ENCODE results near the gene FAM180B.

FAM180B gene

DNA sequence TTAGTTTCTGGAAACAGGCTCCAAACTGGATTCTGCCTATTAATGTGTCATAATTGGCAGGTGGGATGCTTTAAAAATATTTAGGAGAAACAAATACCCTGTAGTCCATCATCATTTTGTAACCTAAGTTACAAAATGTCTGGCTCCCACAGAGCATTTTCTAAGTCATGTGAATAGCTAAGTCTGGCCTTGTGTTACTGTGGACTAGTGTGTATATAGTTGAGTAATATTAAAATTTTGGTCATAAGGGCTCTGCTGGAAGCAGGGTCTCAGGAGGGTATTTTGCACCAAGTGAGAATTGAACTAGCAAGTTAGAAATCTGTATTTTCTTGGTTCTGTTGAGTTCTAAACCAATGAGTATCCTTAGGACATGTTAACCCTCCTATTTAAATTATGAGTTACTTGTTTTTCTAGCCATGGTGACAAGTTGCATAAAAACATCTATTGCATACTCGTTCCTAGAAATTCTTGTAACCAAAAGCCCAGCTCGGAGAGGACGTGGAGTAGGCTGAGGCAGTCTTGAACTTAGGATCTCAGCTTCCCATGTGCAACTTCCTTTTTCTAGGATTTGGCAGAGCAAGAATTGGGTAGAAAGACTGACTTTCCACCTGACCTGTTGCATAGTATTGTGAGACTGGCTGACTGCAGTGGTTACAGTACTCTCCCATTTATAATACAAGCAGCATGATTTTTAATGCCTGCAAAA, 15.7 kb upstream of the FAM180B start:
- DNase-seq (ENCODE audit: low spot score): no peak
- in situ Hi-C loops (cut with MboI; ENCODE audit: low pct_unique_long_range_greater_than_20kb, low sequenced_read_pairs, unreplicated experiment): no loop called here
- TF ChIP-seq, protein P1, sequence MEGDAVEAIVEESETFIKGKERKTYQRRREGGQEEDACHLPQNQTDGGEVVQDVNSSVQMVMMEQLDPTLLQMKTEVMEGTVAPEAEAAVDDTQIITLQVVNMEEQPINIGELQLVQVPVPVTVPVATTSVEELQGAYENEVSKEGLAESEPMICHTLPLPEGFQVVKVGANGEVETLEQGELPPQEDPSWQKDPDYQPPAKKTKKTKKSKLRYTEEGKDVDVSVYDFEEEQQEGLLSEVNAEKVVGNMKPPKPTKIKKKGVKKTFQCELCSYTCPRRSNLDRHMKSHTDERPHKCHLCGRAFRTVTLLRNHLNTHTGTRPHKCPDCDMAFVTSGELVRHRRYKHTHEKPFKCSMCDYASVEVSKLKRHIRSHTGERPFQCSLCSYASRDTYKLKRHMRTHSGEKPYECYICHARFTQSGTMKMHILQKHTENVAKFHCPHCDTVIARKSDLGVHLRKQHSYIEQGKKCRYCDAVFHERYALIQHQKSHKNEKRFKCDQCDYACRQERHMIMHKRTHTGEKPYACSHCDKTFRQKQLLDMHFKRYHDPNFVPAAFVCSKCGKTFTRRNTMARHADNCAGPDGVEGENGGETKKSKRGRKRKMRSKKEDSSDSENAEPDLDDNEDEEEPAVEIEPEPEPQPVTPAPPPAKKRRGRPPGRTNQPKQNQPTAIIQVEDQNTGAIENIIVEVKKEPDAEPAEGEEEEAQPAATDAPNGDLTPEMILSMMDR (IDR thresholded peaks at IDR 0.05; ENCODE audit: extremely low read depth, insufficient read depth, missing control alignments): no peak

- TF ChIP-seq, protein P1 (IDR thresholded peaks at IDR 0.05; ENCODE audit: extremely low read depth, insufficient read depth, missing control alignments): no peak
- in situ Hi-C loops (cut with MboI; ENCODE audit: low pct_unique_long_range_greater_than_20kb, low sequenced_read_pairs, unreplicated experiment): no loop called here
- DNase-seq (ENCODE audit: low spot score): no peak
Measured at GRCh38 chr11:47571357-47571729, 15.1 kb upstream of the FAM180B start.

DNA sequence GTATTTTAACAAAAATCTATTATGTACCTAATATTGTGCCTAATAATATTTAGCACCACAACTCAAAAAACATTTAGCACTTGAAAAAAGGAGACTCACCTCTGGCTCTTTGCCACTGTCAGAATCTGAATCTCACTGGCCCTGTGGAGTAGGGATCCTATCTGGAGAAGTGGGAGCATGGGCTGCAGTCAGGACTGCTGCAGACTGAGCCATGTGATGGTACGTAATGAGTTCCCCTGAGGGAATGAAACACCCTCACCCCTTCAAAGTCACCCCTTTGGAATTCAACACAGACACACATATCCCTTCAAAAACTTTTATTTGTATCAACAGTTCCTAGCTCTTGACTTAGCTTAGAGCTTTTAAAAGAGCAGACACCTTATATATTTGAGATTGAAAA, 14.6 kb upstream of the FAM180B start:
- DNase-seq (ENCODE audit: low spot score): no peak
- TF ChIP-seq, protein P1 (IDR thresholded peaks at IDR 0.05; ENCODE audit: extremely low read depth, insufficient read depth, missing control alignments): no peak
- in situ Hi-C loops (cut with MboI; ENCODE audit: low pct_unique_long_range_greater_than_20kb, low sequenced_read_pairs, unreplicated experiment): no loop called here

DNA sequence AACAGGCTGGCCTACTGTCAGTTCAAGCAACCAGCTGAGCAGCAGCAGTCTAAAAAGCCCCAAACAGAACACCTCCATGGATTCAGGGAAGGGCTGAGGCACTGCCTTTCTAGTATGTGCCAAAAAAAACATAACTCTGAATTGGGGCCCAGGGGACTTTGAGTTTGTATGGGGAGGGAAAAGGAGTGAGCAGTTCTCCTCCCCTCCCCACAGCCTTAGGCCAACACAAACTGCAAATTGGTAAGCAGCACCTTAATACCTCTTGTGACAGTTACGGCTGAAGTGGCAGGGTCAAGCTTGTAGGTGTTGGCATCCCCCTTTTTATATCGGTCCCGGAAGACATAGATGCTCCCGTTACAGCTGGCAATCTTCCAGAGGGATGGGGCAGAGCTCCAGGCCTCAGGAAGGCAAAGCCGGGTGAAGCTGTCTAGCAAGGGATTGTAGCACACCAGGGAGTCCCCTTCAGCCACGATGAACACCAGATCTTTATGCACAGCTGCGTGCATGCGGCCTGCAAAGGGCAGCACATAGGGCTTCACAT, 13.7 kb upstream of the FAM180B start:
- DNase-seq (ENCODE audit: low spot score): no peak
- TF ChIP-seq, protein P1 (IDR thresholded peaks at IDR 0.05; ENCODE audit: extremely low read depth, insufficient read depth, missing control alignments): no peak
- in situ Hi-C loops (cut with MboI; ENCODE audit: low pct_unique_long_range_greater_than_20kb, low sequenced_read_pairs, unreplicated experiment): no loop called here

GRCh38 chr11:47573321-47573720, 13.2 kb upstream of the FAM180B start:
- in situ Hi-C loops (cut with MboI; ENCODE audit: low pct_unique_long_range_greater_than_20kb, low sequenced_read_pairs, unreplicated experiment): no loop called here
- DNase-seq (ENCODE audit: low spot score): no peak
- TF ChIP-seq, protein P1 (IDR thresholded peaks at IDR 0.05; ENCODE audit: extremely low read depth, insufficient read depth, missing control alignments): no peak

DNA sequence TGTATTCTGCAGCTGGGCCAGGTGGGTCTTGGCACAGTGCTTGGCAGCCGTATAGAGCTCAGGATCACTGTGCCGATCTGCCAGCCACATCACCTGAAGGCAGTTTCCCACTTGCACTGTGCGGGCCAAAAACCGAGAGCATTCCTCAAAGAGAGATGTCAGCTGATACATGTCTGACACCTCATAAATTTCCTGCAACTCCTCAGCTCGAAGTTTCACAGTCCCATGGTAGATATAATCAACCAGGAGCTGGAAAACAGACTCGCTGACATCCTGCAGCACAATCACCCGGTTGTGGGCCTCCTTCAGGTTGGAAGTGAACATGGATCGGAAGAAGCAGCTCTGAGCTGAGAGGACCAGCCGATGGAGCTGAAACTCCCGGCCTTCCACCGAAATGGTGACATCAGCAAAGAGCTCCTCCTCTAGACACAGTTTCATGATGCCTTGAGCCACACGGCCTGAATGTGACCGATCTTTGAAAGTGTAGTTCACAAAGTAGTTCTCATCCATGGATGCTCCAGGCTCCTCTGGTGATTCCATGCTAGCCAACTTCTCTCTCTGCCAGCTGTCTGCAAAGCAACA, 8.9 kb upstream of the FAM180B start:
- in situ Hi-C loops (cut with MboI; ENCODE audit: low pct_unique_long_range_greater_than_20kb, low sequenced_read_pairs, unreplicated experiment): no loop called here
- no peak for DNase-seq (ENCODE audit: low spot score)
- TF ChIP-seq, protein P1 (IDR thresholded peaks at IDR 0.05; ENCODE audit: extremely low read depth, insufficient read depth, missing control alignments): no peak
